GM21619 (cell line): ENCODE data around the gene NSF.
"Not testable (repeated sequence)": the region's sequence is repeated elsewhere in the genome, so short reads cannot be mapped to it uniquely, and the experiment has no call there.

Source experiments
- ATAC-seq: cut with Tn5 transposase; IDR thresholded peaks from one replicate; pipeline ENCODE4 v1.9.1; 2021; ENCODE audit not compliant: unreplicated experiment

The NSF gene

DNA sequence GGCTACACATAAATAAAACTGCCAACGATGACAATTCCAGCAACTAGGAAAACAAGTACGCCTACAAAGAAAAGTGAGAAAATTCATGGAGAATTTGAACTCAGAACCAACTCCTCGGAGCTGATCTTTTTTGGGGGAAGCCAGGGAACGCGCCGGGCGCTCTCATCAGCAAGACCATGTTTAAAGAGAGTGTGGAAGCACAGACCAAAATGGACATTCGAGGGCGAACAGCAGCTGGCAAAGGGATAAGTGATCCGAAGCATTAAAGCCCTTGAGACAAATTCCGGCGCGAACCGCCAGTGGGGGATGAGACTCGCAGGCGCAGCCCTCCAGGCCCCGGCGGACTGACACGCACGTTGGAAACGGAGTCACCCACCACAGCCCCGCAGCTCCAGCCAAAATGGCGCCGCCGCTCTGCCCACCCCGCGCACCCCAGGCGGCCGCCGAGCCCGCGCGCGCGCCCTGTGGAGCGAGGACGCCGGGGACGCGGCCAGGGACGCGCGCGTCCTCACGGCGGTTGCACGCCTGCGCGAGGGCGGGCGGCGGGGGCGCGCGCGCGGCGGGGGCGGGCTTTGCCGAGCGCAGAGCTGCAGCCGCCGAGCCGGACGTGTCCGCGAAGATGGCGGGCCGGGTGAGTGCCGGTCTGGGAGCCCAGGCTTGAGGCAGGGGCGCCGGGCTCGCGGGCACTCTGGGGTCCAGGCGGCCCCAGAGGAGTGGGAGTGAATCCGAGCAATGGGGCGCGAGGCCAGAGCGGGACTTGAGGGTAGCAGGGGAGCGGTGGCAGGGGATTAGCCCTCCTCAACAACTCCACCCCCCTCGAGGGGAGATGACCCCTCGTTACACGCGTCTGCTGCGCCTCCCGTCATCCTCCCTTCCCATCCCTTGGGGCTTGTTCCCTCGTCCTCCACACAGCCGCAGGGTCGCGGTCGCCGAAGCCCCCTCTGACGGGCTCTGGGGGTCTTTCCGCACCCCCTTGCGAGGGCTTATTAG, at the start of gene NSF:
Gene NSF (plus strand): TSS at position 513 of the 990 bp plus-strand sequence. CDS start 107 bp downstream, at position 620.
- ATAC-seq: peak; percentile 70

DNA sequence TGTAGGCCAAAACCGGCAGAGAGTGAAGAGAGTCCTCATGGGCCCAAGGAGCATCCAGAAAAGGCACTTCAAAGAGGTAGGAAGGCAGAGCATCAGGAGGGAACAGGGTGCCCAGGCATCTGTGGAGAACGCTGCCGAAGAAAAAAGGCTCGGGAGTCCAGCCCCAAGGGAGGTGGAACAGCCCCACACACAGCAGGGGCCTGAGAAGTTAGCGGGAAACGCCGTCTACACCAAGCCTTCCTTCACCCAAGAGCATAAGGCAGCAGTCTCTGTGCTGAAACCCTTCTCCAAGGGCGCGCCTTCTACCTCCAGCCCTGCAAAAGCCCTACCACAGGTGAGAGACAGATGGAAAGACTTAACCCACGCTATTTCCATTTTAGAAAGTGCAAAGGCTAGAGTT, 41.9 kb upstream of the NSF start:
- ATAC-seq: not testable (repeated sequence)

DNA sequence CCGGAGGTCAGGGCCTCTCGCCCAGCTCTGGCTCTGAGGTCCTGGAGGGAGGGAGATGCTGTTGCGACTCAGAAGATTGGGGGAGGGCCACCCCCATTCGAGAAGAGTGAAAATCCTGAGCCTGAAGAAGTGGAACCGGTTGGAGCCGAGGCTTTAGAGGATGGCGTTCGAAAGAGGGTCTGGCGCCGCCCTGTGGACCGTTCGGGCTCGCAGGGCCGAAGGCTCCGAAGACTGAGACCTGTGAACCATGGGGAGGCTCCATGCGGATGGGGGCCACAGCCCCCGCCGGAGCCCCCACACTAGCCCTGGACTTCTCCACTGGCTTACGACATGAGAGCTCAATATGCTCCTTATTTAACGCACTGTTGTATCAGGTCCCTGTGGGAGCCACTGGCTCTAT, 31.3 kb upstream of the NSF start:
- ATAC-seq: not testable (repeated sequence)

DNA sequence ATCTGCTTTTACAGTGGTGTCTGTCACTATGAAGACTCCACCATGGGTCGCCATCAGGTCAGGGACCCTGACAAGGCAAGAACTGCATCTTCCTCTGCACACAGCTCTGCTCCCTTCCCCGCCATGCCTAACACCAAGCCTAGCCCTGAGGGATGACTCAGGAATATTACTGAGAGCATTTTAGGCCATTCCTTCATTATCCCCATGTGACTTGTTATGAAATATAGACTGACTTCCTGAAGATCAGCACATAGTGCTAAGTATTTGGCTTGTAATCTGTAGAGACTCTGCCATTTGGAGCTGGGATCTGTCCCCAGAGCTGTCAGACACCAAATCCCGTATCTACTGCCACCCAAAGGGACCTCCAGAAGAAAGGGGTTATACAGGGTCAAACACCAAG, 30.4 kb upstream of the NSF start:
- ATAC-seq: not testable (repeated sequence)

DNA sequence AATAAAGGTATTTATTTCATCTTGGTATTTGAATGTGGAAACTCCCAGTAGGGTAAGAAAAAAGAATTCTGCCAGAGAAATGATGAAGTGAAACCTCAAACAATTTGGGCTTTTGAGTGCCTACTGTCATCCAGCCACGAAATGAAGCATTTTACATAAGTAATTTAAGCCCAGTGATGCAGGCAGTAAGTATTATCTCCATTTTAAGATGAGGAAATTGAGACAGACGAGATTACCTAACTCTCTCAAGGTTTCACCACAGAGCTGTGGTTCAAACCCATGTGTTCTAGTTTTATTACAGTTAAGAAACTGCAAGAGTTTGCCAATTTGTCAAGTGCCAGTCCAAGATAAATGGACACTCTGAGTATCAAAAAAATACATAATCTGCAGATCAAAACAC, 24.2 kb upstream of the NSF start:
- peak; percentile 54 for ATAC-seq

DNA sequence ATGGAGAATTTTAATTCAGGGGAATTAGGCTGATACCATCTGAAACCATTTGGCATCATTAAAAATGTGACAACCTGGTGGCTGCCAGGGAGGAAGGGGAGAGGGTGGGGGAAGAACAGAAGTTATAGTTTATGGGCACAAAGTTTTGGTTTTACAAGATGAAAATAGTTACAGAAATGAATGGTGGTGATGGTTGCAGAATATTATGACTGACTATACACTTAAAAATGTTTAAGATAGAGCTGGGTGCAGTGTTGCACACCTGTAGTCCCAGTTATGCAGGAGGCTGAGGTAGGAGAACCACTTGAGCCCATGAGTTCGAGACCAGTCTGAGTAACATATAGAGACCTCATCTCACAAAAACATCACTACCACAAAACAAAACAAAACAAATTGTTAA, 23.5 kb upstream of the NSF start:
- ATAC-seq: not testable (repeated sequence)

DNA sequence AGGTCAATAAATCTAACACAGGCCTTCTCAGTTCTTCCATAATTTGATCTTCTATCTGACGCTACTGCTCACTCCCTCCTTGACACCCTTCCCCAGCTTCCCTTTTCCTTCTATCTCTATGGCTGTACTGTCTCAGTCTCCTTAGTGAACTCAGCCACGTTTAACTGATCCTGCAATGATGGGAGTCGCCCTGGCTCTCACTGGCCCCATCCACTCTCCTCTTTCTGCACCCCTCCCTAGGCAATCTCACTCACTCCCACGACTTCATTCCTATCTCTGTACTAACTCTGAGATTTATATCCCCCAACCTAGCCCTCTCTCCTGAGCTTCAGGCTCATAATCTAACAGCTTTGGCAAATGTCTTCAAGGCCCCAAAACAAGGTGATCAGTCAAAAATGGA, 18.7 kb upstream of the NSF start:
- ATAC-seq: not testable (repeated sequence)

DNA sequence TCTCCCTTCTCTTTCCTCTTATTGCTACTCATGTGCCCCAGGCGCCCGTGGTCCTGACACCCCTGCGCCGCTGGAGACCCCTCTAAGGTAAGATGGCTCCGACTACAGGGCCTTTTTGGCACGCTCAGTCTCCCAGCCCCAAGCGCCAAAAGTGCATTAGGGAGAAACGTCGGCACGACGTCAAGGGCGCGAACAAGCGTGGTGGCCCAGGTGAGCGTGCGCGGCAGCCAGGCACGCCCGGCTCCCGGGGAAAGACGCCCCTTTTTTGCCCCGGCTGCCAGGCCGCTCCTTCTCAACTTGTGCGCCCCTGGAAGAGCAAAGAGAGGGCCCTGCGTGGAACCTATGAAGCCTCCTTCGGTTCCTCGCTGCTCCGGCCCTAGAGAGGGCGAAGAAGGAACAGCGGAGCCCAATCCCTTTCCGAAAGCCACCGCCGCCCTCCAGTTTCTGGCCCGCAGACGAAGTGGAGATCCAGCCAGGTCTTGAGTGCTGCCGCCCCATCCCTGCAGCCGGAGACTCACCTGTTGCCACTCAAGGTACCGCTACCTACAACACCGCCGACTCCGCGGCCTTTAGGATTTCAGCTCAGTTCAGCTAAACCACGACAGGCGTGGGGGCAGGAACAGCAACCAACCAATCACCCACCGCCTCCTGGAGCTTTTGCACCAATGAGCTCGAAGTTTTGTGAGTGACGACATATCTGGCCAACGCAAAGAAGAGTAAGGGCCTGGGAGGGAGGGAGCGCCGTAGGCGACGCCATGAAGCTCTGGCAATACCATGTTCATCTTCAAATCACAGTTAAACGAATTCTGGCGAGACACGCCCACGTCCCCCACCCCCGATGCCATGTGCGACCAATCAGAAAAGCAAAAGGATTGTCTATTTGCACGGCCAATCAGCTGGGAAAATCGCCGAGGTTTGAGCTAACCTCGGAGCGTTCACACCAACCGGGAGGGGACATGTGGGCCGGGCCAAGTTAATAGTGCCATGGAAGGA, 11.1 kb upstream of the NSF start, which contains the start of gene ARL17A:
Gene ARL17A (minus strand): TSS at position 609 of the 993 bp plus-strand sequence. CDS start 3,369 bp downstream, outside the sequence.
- peak; percentile 87 for ATAC-seq

DNA sequence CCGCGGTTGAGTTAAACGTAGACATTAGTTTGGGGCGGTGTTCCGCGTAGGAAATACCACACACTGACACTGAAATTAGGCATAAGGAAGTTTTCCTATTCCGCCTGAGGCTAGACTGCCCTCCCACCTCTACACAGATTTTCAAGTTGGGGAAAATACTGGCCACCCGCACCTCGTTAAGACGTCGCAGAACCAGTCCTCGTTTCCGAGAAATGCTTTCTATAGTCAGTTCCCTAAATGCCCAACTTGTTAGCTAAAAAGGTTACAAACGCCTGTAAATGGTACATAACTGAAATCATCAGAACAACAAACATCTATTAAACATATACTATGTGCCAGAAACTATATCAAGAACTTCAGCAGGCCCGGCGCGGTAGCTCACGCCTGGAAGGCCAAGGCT, 10.4 kb upstream of the NSF start:
- ATAC-seq: not testable (repeated sequence)

DNA sequence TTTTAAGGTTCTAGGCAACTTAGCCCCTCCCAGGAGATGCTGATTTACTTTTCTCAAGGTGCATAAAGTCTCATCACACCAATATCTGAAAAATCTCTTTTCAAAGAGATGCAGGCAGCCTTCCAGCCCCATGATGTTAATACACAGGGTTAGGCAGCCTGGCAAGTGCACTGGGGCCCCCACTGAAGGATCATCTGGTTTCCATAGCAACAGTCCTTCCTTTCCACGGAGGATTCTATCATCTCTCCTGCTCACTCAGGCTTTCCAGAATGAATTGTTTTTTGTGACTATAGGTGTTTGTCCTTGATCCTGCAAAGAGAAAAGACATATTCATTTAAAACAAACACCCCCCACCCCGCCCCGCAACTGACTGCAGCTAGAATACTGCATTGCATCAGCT, 5.0 kb upstream of the NSF start:
- ATAC-seq: not testable (repeated sequence)

DNA sequence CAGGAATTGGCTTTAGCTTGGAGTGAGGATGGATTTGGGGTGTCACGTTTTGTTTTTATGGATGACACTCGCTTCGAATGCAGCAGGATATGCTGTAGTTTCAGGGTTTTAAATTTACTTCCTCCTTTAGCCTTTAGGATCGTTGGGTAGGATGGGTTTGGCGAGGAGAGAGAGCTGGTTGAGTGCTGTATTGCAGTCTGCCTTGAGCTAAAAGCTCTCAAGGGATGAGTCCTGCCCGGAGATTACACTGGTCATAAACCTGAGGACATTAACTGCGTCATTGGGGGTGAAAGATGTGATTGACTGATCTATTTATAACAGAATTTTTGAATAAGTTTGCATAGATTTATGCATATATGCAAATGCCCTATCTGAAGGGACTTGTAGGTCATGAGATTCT, 863 bp downstream of the NSF start:
- not testable (repeated sequence) for ATAC-seq

DNA sequence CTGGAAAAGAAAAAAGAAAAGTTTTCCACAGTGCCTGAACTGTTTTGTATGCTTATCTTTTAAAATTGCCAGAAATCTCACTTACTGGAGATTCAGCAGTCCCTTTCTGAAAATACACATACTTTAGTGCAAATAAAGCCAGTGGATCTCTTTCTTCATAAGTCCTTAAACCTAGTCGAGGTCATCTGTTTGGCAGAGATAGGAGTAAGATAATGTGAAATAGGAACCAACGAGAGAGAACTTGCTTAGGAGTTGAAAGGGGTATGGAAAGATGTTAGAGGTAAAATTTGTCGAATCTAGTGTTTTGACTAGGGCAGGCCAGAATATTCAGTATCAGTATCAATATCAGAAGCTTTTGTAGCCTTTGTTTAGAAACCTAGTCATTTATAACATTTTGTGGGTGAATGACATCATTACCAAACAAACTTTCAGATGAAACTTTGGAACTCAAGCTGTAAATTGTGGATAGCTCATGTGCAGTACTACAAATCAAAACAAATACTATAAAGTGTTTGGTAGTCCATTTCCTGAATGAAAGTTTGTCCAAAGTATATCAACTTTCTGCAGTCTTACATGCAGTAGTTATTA, 8.0 kb downstream of the NSF start:
- ATAC-seq: not testable (repeated sequence)

DNA sequence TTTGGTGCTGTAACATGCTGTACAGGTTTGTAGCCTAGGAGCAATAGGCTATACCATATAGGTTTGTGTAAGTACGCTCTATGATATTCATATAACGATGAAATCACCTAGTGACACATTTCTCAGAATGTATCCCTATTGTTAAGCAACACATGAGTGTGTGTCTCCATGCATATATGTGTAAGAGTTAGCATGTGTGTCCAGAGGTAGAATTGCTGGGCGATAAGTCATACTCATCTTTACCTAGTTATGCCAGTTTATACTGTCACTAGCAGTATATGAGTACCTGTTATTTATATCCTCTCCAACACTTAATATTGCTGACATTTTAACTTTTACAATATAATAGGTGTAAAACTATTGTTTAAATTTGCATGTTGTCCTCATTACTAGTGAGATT, 10.3 kb downstream of the NSF start:
- ATAC-seq: not testable (repeated sequence)

DNA sequence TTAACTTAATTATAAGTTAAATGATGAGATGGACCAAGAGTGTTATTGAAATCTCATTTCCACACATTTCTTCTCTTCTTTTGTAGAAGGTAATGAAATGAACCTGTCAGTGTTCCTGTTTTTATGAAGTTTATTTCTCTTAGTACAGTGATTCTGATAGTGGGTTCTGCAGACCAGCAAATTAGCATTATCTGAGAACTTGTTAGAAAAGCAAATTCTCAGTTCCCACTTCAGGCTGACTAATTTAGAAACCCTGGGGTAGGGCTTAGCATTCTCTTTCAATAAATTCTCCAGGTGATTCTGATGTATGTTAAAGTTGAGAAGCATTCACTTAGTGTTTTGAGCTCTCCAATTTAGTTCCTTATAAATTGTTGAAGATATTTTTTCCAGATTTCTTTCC, 12.7 kb downstream of the NSF start:
- ATAC-seq: peak; percentile 95

DNA sequence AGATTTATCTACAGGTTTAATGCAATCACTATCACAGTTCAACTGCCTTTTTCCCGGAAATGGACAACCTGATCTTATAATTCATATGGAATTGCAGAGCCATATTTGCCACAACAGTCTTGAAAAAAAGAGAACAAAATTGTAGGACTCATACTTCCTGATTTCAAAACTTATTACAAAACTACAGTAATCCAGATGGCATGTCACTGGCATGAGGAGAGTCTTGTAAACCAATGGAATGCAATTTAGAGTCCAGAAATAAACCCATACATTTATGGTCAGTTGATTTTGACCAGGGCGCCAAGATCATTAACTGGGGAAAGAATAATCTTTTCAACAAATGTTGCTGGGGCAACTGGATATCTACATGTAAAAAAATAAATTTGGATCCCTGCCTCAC, 20.8 kb downstream of the NSF start:
- ATAC-seq: not testable (repeated sequence)

DNA sequence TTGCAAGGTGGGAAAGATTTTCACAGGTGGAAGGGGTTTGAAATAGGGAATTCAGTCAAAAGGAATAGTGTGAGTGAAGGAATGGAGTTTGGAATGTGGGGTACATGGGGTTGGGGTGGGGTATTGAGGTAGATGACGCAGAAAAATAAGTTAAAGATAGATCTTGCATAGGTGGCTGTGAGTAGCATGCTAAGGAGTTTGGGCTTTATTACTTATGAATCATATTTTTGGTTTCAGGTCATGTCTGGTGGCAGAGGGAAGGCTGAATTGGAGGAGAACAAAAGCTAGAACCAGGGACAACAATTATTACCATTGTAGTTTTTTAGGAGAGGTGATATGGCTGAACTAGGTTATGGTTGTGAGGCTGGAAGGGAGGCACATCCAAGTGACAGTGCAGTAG, 23.4 kb downstream of the NSF start:
- ATAC-seq: not testable (repeated sequence)

DNA sequence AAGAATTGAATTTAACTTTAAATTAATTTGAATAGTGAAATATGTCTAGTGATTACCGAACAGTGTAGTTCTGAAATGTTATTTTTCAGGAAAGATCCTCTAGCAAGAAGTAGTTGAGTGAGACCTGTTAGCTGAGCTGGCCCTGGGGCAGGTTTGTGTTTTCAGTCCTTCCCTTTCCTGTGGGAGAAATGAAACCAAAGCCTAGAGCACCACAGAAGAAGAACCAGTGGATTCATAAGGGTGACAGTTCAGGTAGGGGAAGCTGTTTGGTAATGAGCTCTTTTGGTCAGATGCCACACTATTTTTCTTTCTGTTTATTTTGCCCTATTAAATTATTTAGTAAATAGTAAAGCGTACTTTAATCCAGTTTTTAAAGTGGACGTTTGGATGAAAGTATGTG, 26.7 kb downstream of the NSF start:
- ATAC-seq: not testable (repeated sequence)

DNA sequence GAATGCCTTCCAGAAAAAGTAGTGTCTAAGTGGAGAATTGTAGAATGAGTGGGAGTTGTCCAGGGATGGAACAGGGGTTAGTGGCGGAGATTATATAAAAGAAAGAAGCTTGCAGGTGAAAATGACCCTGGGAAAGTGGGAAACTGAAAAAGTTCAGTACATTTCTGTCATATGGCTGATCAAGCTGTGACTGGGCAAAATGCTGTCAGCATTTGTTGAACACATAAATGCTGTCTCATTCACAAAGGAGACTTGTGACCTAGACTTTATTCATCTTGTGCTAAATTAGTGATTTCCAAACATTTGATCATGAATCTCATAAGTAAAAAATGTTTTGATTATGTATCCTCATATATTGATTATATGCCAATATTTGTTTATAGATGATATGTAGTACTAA, 28.5 kb downstream of the NSF start:
- not testable (repeated sequence) for ATAC-seq

DNA sequence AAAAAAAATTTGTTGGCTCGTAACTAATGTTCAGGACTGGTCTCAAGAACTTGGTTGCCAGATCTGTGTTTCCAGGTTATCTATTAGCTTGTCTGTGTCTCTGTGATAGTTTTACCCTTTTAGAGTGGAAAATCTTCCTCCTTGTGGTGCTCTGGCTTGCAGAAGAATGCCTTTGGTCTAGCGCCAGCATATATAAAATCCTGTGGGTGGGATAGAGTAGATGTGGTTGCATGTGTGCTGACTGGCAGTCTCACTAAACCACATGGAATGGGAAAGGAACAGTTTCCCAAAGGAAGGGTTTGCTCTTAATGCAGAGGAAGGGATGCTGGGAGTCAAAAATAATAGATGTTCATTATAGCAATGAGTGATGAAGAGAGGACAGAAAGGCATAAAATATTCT, 33.3 kb downstream of the NSF start:
- not testable (repeated sequence) for ATAC-seq

DNA sequence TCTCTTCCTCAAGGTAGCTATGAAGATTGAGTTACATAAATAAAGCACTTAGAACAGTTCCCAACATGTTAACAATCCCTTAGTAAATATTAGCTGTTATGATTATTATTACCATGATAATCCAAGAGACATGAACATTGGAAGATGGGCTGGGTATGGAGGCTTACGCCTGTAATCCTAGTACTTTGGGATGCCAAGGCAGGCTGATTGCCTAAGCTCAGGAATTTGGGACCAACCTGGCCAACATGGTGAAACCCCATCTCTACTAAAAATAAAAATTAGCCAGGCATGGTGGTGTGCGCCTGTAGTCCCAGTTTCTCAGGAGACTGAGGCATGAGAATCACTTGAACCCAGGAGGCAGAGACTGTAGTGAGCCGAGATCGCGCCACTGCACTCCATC, 34.3 kb downstream of the NSF start:
- ATAC-seq: not testable (repeated sequence)

DNA sequence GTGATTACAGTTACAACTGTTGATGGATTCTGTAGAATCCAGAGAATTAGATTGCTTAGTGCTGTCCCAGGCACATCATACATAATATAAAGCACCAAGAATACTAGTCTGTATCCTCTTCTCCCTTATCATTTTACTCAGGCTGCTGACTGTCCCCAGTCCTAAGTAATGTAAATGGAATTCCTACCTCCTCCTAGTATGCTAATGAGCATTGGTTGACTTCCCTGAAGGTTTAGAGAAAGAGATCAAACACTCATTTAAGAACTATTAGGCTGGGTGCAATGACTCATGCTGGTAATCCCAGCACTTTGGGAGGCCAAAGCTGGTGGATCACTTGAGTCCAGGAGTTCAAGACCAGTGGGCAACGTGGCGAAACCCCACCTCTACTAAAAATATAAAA, 37.0 kb downstream of the NSF start:
- ATAC-seq: not testable (repeated sequence)
